ENCODE data around the gene FADS2. TPM values are rescaled to one million over a fixed set of nuclear protein-coding genes. Genes with fewer than 3 reads are reported as not detected.

Gene FADS2
- total and polyA plus RNA-seq, 2 of the 13 experiments (the other 11 are each of a cell fraction or from before 2014, with no cell fraction given): 90.1 to 124 TPM

GRCh38 chr11:61860054-61860903 lies 32.2 kb downstream of the FADS2 start (continued):
- no peak for TF ChIP-seq ZNF256 (CRISPR knock-in tag; conservative IDR thresholded peaks at IDR 0.05)
- no peak for TF ChIP-seq LCORL (IDR thresholded peaks at IDR 0.05)
- no peak for TF ChIP-seq LCORL (CRISPR knock-in tag; IDR thresholded peaks at IDR 0.05)
- TF ChIP-seq ZFP37 (CRISPR knock-in tag; IDR thresholded peaks at IDR 0.05; ENCODE audit: borderline replicate concordance): no peak
- TF ChIP-seq ZNF205 (CRISPR knock-in tag; IDR thresholded peaks at IDR 0.05): no peak
- no peak for TF ChIP-seq ZNF639 (CRISPR knock-in tag; conservative IDR thresholded peaks at IDR 0.05)
- TF ChIP-seq DNMT3B (CRISPR knock-in tag; conservative IDR thresholded peaks at IDR 0.05): no peak
- no peak for TF ChIP-seq ZKSCAN5 (CRISPR knock-in tag; IDR thresholded peaks at IDR 0.05)

- FAIRE-seq (no peak), ATAC-seq (no peak), DNase-seq (ENCODE audit: low spot score) (no peak)
- H3K27me3 ChIP-seq (ENCODE audit: control insufficient read depth in 1 of 2, insufficient read depth in 2 of 2, low read length in 2 of 2): no peaks in the 10 kb centered on the region; a peak in 1 of 5 replicates
- CTCF ChIA-PET (ENCODE audit: low intra/inter-chr PET ratio, low total read pairs): no interaction called here
- no TSS peak for BruUV-seq (replicated peaks)
- H3K4me1 ChIP-seq (ENCODE audit: insufficient read depth, low read length): no peaks in the 10 kb centered on the region
- H3K79me2 ChIP-seq (ENCODE audit: insufficient read depth, low read length): no peaks in the 10 kb centered on the region
- H2AFZ ChIP-seq (ENCODE audit: low read length): no peak overlapping the region
- H3K4me3 ChIP-seq (replicated peaks in 1 of 3; ENCODE audit: insufficient read depth in 1 of 3, low read depth in 2 of 3, low read length in 3 of 3): no peak overlapping the region
- H3K27ac ChIP-seq (ENCODE audit: extremely low read length, insufficient read depth, low read length): no peak overlapping the region
- POLR2A ChIA-PET: no interaction called here
- 84% methylated on average over 9 of the region's 9 CpGs for WGBS (ENCODE audit: low lambda C conversion rate)
- no peak overlapping the region for H3K4me2 ChIP-seq (ENCODE audit: low read depth, low read length)
- H4K20me1 ChIP-seq (ENCODE audit: insufficient read depth, low read length): no peaks in the 10 kb centered on the region
- no peak overlapping the region for H3K9ac ChIP-seq (ENCODE audit: insufficient read depth, low read depth, low read length)
- TF ChIP-seq PATZ1 (CRISPR knock-in tag; IDR thresholded peaks at IDR 0.05) (no peak), NFRKB (IDR thresholded peaks at IDR 0.05) (no peak), RFX3 (CRISPR knock-in tag; IDR thresholded peaks at IDR 0.05) (no peak), ZIK1 (CRISPR knock-in tag; IDR thresholded peaks at IDR 0.05; ENCODE audit: borderline replicate concordance, low read depth) (no peak), FOSL2 (CRISPR knock-in tag; IDR thresholded peaks at IDR 0.05) (no peak), SP2 (CRISPR knock-in tag; IDR thresholded peaks at IDR 0.05) (no peak)
- H3K9me3 ChIP-seq (ENCODE audit: low read length): no peaks in the 10 kb centered on the region
- peaks cover 0 to 27% of the 10 kb centered on the region in 2 experiments; a peak in 4 of 5 replicates for H3K36me3 ChIP-seq (replicated peaks in 1 of 2; ENCODE audit: control insufficient read depth in 1 of 2, insufficient read depth in 2 of 2, low read length in 2 of 2)
- in situ Hi-C loops (cut with HindIII; ENCODE audit: extremely low pct_ligation_motif_present, low pct_unique_long_range_greater_than_20kb): no loop called here
- intact Hi-C loops (cut with micrococcal nuclease; ENCODE audit: unreplicated experiment): no loop called here
Observed at GRCh38 chr11:61861634-61862033, 33.5 kb downstream of the FADS2 start.

Data from HepG2 (cell line).